ENCODE measurements around the gene FRG1.
A peak's percentile ranks its signal among the peaks of the same experiment; 100 is the strongest.

GRCh38 chr4:189974056-189974455, 33.4 kb downstream of the FRG1 start:
- no peak for TF ChIP-seq ZBTB33 (IDR thresholded peaks at IDR 0.05; ENCODE audit: borderline replicate concordance, low read depth)
- peak; percentile 61 for TF ChIP-seq CTCF (IDR thresholded peaks at IDR 0.05)
- no peak for TF ChIP-seq YY1 (IDR thresholded peaks at IDR 0.05; ENCODE audit: low read depth)
- no peak for TF ChIP-seq TAF1 (IDR thresholded peaks at IDR 0.05; ENCODE audit: borderline replicate concordance, low read depth, low read length)
- TF ChIP-seq CHD2 (IDR thresholded peaks at IDR 0.05; ENCODE audit: low read length, partially characterized antibody), result no peak
- no peak for TF ChIP-seq POLR2AphosphoS5 (IDR thresholded peaks at IDR 0.05; ENCODE audit: low read depth, low read length)
- TF ChIP-seq, protein P1, sequence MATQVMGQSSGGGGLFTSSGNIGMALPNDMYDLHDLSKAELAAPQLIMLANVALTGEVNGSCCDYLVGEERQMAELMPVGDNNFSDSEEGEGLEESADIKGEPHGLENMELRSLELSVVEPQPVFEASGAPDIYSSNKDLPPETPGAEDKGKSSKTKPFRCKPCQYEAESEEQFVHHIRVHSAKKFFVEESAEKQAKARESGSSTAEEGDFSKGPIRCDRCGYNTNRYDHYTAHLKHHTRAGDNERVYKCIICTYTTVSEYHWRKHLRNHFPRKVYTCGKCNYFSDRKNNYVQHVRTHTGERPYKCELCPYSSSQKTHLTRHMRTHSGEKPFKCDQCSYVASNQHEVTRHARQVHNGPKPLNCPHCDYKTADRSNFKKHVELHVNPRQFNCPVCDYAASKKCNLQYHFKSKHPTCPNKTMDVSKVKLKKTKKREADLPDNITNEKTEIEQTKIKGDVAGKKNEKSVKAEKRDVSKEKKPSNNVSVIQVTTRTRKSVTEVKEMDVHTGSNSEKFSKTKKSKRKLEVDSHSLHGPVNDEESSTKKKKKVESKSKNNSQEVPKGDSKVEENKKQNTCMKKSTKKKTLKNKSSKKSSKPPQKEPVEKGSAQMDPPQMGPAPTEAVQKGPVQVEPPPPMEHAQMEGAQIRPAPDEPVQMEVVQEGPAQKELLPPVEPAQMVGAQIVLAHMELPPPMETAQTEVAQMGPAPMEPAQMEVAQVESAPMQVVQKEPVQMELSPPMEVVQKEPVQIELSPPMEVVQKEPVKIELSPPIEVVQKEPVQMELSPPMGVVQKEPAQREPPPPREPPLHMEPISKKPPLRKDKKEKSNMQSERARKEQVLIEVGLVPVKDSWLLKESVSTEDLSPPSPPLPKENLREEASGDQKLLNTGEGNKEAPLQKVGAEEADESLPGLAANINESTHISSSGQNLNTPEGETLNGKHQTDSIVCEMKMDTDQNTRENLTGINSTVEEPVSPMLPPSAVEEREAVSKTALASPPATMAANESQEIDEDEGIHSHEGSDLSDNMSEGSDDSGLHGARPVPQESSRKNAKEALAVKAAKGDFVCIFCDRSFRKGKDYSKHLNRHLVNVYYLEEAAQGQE (IDR thresholded peaks at IDR 0.05; ENCODE audit: low read depth, low read length), result no peak
- TF ChIP-seq GABPA (IDR thresholded peaks at IDR 0.05; ENCODE audit: low read depth), result no peak
- TF ChIP-seq PBX3 (IDR thresholded peaks at IDR 0.05), result no peak
- no peak for TF ChIP-seq MAX (IDR thresholded peaks at IDR 0.05; ENCODE audit: low read depth)
- TF ChIP-seq EP300 (IDR thresholded peaks at IDR 0.05; ENCODE audit: borderline replicate concordance in 1 of 2, low read depth in 1 of 2, low read length in 1 of 2), result no peak
- TF ChIP-seq, protein P2, sequence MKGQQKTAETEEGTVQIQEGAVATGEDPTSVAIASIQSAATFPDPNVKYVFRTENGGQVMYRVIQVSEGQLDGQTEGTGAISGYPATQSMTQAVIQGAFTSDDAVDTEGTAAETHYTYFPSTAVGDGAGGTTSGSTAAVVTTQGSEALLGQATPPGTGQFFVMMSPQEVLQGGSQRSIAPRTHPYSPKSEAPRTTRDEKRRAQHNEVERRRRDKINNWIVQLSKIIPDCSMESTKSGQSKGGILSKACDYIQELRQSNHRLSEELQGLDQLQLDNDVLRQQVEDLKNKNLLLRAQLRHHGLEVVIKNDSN (IDR thresholded peaks at IDR 0.05; ENCODE audit: borderline replicate concordance, low read depth), result no peak
- TF ChIP-seq EZH2phosphoT487 (IDR thresholded peaks at IDR 0.05; ENCODE audit: borderline replicate concordance, low read depth), result no peak

All from SK-N-SH (cell line).